Hepatocyte (in vitro differentiated cells): ENCODE data around the gene MAGEF1. TPM values are rescaled to one million over a fixed set of nuclear protein-coding genes. Genes with fewer than 3 reads are reported as not detected.

ENCODE experiments used
- DNase-seq: peaks from one replicate; pipeline ENCODE4 v3.0.0-alpha.2; 2016; ENCODE audit warnings: low spot score
- H2AFZ ChIP-seq: fragments of 200-600 bp; sonication (generic); 2 replicates; pipeline ENCODE4 v1.6.0; 2016; ENCODE audit warnings: antibody characterized with exemption, mild to moderate bottlenecking
- H3K27ac ChIP-seq: fragments of 200-600 bp; sonication (generic); 2 replicates; pipeline ENCODE4 v1.5.1; 2016; ENCODE audit warnings: mild to moderate bottlenecking
- H3K27me3 ChIP-seq: fragments of 200-600 bp; sonication (generic); 2 replicates; pipeline ENCODE4 v1.6.1; 2016
- H3K36me3 ChIP-seq: fragments of 200-600 bp; sonication (generic); replicated peaks from 2 replicates; pipeline ENCODE4 v1.5.1; 2016; ENCODE audit warnings: low read depth; ENCODE audit not compliant: insufficient read depth
- H3K4me1 ChIP-seq: fragments of 200-600 bp; sonication (generic); 2 replicates; pipeline ENCODE4 v1.5.1; 2016; ENCODE audit warnings: mild to moderate bottlenecking, moderate library complexity; ENCODE audit not compliant: insufficient read depth
- H3K4me2 ChIP-seq: fragments of 200-600 bp; sonication (generic); 2 replicates; pipeline ENCODE4 v1.6.0; 2016
- H3K4me3 ChIP-seq: fragments of 200-600 bp; sonication (generic); 2 replicates; pipeline ENCODE4 v1.5.1; 2016; ENCODE audit warnings: mild to moderate bottlenecking
- H3K79me2 ChIP-seq: fragments of 200-600 bp; sonication (generic); 2 replicates; pipeline ENCODE4 v1.6.0; 2017; ENCODE audit warnings: mild to moderate bottlenecking
- H3K9me2 ChIP-seq: fragments of 200-600 bp; sonication (generic); replicated peaks from 2 replicates; pipeline ENCODE4 v1.6.0; 2017; ENCODE audit warnings: mild to moderate bottlenecking; ENCODE audit not compliant: insufficient read depth
- H3K9me3 ChIP-seq: fragments of 200-600 bp; sonication (generic); 2 replicates; pipeline ENCODE4 v1.5.1; 2016; ENCODE audit warnings: low read depth, mild to moderate bottlenecking
- H4K20me1 ChIP-seq: fragments of 200-600 bp; sonication (generic); 2 replicates; pipeline ENCODE4 v1.6.0; 2016; ENCODE audit warnings: mild to moderate bottlenecking; ENCODE audit not compliant: insufficient read depth, poor library complexity, severe bottlenecking
- EZH2 ChIP-seq: fragments of 200-600 bp; sonication (generic); IDR thresholded peaks from 2 replicates; pipeline ENCODE4 v1.6.1; 2016; ENCODE audit warnings: antibody characterized with exemption, mild to moderate bottlenecking, borderline replicate concordance
- EZH2phosphoT487 ChIP-seq: fragments of 200-600 bp; sonication (generic); IDR thresholded peaks from one replicate; pipeline ENCODE4 v1.6.1; 2018; ENCODE audit warnings: antibody characterized with exemption, mild to moderate bottlenecking, low read depth, moderate library complexity; ENCODE audit not compliant: unreplicated experiment, severe bottlenecking
- WGBS: methylation state at CpG from one replicate; pipeline ENCODE4 v1.1.6; 2016; ENCODE audit warnings: low lambda C conversion rate; ENCODE audit errors: missing lambda C conversion rate; 5-methylcytosine and 5-hydroxymethylcytosine counted together
- polyA plus RNA-seq: library from polyadenylated mRNA; unstranded; fragments of >200 nt; fragmentation: Nextera tagmentation; extraction: Ambion mirVana; gene quantifications from 2 replicates; pipeline ENCODE4 v1.2.1, GENCODE V29; 2016
- total RNA-seq: library from RNA; depleted of rRNA; stranded (reverse); fragments of >200 nt; gene quantifications from 2 replicates; pipeline ENCODE4 v1.2.3, GENCODE V29; 2014
- TF ChIP-seq, protein P1 (sequence below): fragments of 200-600 bp; sonication (generic); IDR thresholded peaks from 2 replicates; pipeline ENCODE4 v1.5.1; 2016; ENCODE audit warnings: antibody characterized with exemption, mild to moderate bottlenecking; ENCODE audit not compliant: poor library complexity

MAGEF1 gene
- total and polyA plus RNA-seq, 2 experiments from 2014 or later, result 57.6 to 74.4 TPM

- H3K9me3 ChIP-seq, result no peaks in the 10 kb centered on the region
- H3K27me3 ChIP-seq, result no peaks in the 10 kb centered on the region
- peaks cover 19% of the 10 kb centered on the region for H3K4me1 ChIP-seq
- no peaks in the 10 kb centered on the region for H3K36me3 ChIP-seq
- no peaks in the 10 kb centered on the region for H4K20me1 ChIP-seq
- no peak overlapping the region for H2AFZ ChIP-seq
- H3K27ac ChIP-seq, result no peak overlapping the region
- TF ChIP-seq, protein P1, sequence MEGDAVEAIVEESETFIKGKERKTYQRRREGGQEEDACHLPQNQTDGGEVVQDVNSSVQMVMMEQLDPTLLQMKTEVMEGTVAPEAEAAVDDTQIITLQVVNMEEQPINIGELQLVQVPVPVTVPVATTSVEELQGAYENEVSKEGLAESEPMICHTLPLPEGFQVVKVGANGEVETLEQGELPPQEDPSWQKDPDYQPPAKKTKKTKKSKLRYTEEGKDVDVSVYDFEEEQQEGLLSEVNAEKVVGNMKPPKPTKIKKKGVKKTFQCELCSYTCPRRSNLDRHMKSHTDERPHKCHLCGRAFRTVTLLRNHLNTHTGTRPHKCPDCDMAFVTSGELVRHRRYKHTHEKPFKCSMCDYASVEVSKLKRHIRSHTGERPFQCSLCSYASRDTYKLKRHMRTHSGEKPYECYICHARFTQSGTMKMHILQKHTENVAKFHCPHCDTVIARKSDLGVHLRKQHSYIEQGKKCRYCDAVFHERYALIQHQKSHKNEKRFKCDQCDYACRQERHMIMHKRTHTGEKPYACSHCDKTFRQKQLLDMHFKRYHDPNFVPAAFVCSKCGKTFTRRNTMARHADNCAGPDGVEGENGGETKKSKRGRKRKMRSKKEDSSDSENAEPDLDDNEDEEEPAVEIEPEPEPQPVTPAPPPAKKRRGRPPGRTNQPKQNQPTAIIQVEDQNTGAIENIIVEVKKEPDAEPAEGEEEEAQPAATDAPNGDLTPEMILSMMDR, result no peak
- TF ChIP-seq EZH2phosphoT487 (no peak), EZH2 (no peak)
- H3K4me2 ChIP-seq, result no peak overlapping the region
- H3K9me2 ChIP-seq, result no peaks in the 10 kb centered on the region
- no peaks in the 10 kb centered on the region for H3K79me2 ChIP-seq
- no peak for DNase-seq
- 88% methylated on average over 6 of the region's 6 CpGs for WGBS
- H3K4me3 ChIP-seq, result no peak overlapping the region
These were observed 48.5 kb downstream of the MAGEF1 start for GRCh38 chr3:184663356-184663755.

DNA sequence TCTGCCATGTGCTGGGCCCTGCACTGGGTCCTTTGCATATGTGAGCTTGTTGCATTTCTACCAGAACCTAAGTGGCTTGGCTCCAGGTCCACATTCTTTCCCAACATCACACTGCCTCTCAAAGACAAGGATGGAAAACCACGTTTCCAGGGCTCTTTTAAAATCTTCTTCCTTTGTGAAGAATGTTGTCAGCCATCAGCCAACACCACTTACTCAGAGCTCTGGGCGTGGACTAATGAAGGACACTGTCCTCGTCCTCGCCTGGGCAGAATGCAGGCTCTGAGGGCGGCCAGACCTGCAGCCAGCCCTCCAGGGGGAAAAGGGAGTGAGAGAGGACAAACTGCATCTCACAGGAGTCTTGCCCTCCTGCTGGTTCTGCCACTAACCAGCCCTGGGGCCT is 49.7 kb downstream of the MAGEF1 start:
- Histone ChIP-seq H3K4me2 (no peak overlapping the region), H2AFZ (no peak overlapping the region), H3K27ac (no peak overlapping the region), H4K20me1 (no peaks in the 10 kb centered on the region), H3K27me3 (no peaks in the 10 kb centered on the region), H3K9me3 (no peaks in the 10 kb centered on the region), H3K9me2 (no peaks in the 10 kb centered on the region), H3K4me3 (no peak overlapping the region), H3K36me3 (no peaks in the 10 kb centered on the region), H3K4me1 (peaks cover 21% of the 10 kb centered on the region), H3K79me2 (no peaks in the 10 kb centered on the region)
- WGBS, result 47% methylated on average over 5 of the region's 5 CpGs
- no peak for TF ChIP-seq EZH2
- TF ChIP-seq, protein P1, result no peak
- no peak for TF ChIP-seq EZH2phosphoT487
- DNase-seq, result no peak

- Histone ChIP-seq H3K9me2 (no peaks in the 10 kb centered on the region), H3K4me1 (peaks cover 16% of the 10 kb centered on the region), H2AFZ (no peak overlapping the region), H3K9me3 (no peaks in the 10 kb centered on the region), H3K4me2 (no peak overlapping the region), H3K36me3 (no peaks in the 10 kb centered on the region), H4K20me1 (no peaks in the 10 kb centered on the region), H3K4me3 (no peak overlapping the region), H3K27ac (no peak overlapping the region), H3K79me2 (no peaks in the 10 kb centered on the region), H3K27me3 (no peaks in the 10 kb centered on the region)
- 94% methylated on average over 6 of the region's 6 CpGs for WGBS
- no peak for DNase-seq
- TF ChIP-seq, protein P1, result no peak
- no peak for TF ChIP-seq EZH2
- TF ChIP-seq EZH2phosphoT487, result no peak
These were observed 50.9 kb downstream of the MAGEF1 start for GRCh38 chr3:184660931-184661330.

Other genes starting within 250 kb of the MAGEF1 start
- 5.2 and 11.0 TPM in 2 replicates for gene EPHB3, start 150.3 kb downstream of the MAGEF1 start, total RNA-seq
- gene EPHB3, start 150.3 kb downstream of the MAGEF1 start, polyA plus RNA-seq, result 21.2 and 22.0 TPM in 2 replicates
- gene VPS8, start 100.1 kb upstream of the MAGEF1 start, total RNA-seq, result 61.9 and 62.4 TPM in 2 replicates
- gene VPS8, start 100.1 kb upstream of the MAGEF1 start, polyA plus RNA-seq, result 20.5 and 24.9 TPM in 2 replicates